Psoas muscle (tissue), 8 donors: ENCODE results near the gene APOA5. TPM values are rescaled to one million over a fixed set of nuclear protein-coding genes. Genes with fewer than 3 reads are reported as not detected.

Experiments
- ATAC-seq, 4 donors: fragments of 200-7000 bp; cut with Tn5 transposase; one replicate each; pipeline ENCODE4 v1.9.1; 2020; ENCODE audit warnings: moderate library complexity in 3 of 4, mild to moderate bottlenecking in 2 of 4
- DNase-seq, 2 donors: peaks; one replicate each; pipeline ENCODE4 v3.0.0-alpha.2; 2020
- H3K27ac ChIP-seq: fragments of 200-600 bp; one replicate; pipeline ENCODE4 v1.8.0; 2022
- H3K27me3 ChIP-seq, 3 donors: fragments of 200-600 bp in 1 of 3; one replicate each; pipeline versions ENCODE4 v1.6.1 to v1.8.0; 2013 to 2022; ENCODE audit warnings: low read length in 2 of 3, mild to moderate bottlenecking in 2 of 3, moderate library complexity in 1 of 3; ENCODE audit not compliant: insufficient read depth in 3 of 3
- H3K36me3 ChIP-seq, 2 donors: fragments of 200-600 bp in 1 of 2; one replicate each; pipeline versions ENCODE4 v1.6.1 to v1.8.0; 2013 to 2022; ENCODE audit warnings: low read depth in 1 of 2, mild to moderate bottlenecking in 1 of 2, moderate library complexity in 1 of 2; ENCODE audit not compliant: insufficient read depth in 1 of 2
- H3K4me1 ChIP-seq: fragments of 200-600 bp; one replicate; pipeline ENCODE4 v1.8.0; 2022
- H3K4me3 ChIP-seq: fragments of 200-600 bp; one replicate; pipeline ENCODE4 v1.8.0; 2022; ENCODE audit warnings: mild to moderate bottlenecking
- H3K9me3 ChIP-seq: fragments of 200-600 bp; one replicate; pipeline ENCODE4 v1.8.0; 2022
- WGBS, 3 donors: extraction: QIAGEN DNeasy Blood & Tissue Kit; methylation state at CpG; one replicate each; pipeline versions ENCODE4 v1.1.6 to v1.1.7; 2013; 5-methylcytosine and 5-hydroxymethylcytosine counted together
- intact Hi-C, 2 donors: fragments of 100-400 bp; cut with DNase I; formaldehyde crosslinking; loops; one replicate each; pipeline versions ENCODE4 v1.11.0 to v1.14.2; 2022
- polyA plus RNA-seq, 3 donors: library from polyadenylated mRNA; stranded (reverse); fragments of 200-250 nt; gene quantifications; one replicate each; pipeline ENCODE4 v1.2.3, GENCODE V29; 2013
- total RNA-seq, 4 donors: library from RNA; stranded (reverse); fragmentation: NEBNext Ultra II Directional in 2 of 4; extraction: Animal tissue kit (Norgen Biotek cat#: 25700) in 2 of 4; gene quantifications; one replicate each; pipeline versions ENCODE4 v1.2.1 to v1.2.4, GENCODE V29; 2021 to 2023
- TF ChIP-seq, protein P1 (sequence below): fragments of 200-600 bp; IDR thresholded peaks from one replicate; pipeline ENCODE4 v1.8.0; 2022; ENCODE audit warnings: antibody characterized with exemption
- donor health status: healthy with polysubstance abuse.
- donor health status: DM: no; HTN: no; CAD: no; lungs with moderate emphysema.
- donor health status: Bipolar disorder and iron deficiency.
- donor health status: healthy.
- donor health status: DM: yes; HTN: yes; CAD: no.
- donor health status: DM: no; HTN: no; CAD: no.
- donor health status: DM: no; HTN: no; CAD: no.
- donor health status: DM: yes; HTN: yes; CAD: no.

APOA5 gene
- total and polyA plus RNA-seq, 7 donors = 0.05 TPM; not detected in 6

DNA sequence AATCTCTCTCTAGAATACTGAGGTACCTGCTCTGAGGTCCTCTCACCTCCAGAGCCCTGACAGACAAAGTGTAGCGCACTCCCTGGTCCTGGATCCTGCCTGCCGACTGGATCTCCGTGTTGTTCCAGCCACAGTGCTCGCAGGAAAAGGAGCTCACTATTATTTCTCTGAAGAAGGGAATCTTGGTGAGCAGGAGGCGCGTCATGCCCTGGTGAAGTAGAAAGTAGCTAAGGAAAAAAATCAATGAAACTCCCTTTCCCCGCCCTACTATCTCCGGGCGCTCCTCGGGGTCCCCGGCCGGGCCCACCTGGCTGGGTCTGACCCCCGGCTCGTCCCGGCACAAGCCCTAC lies 4.3 kb downstream of the APOA5 start:
- TF ChIP-seq, protein P1, sequence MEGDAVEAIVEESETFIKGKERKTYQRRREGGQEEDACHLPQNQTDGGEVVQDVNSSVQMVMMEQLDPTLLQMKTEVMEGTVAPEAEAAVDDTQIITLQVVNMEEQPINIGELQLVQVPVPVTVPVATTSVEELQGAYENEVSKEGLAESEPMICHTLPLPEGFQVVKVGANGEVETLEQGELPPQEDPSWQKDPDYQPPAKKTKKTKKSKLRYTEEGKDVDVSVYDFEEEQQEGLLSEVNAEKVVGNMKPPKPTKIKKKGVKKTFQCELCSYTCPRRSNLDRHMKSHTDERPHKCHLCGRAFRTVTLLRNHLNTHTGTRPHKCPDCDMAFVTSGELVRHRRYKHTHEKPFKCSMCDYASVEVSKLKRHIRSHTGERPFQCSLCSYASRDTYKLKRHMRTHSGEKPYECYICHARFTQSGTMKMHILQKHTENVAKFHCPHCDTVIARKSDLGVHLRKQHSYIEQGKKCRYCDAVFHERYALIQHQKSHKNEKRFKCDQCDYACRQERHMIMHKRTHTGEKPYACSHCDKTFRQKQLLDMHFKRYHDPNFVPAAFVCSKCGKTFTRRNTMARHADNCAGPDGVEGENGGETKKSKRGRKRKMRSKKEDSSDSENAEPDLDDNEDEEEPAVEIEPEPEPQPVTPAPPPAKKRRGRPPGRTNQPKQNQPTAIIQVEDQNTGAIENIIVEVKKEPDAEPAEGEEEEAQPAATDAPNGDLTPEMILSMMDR = no peak
- H3K4me1 ChIP-seq = peaks cover 10% of the 10 kb centered on the region
- no peak for DNase-seq
- peak in 2 of 4 donors; percentile 2 for ATAC-seq
- no peaks in the 10 kb centered on the region for H3K9me3 ChIP-seq
- intact Hi-C loops = loop anchor here in 1 of 2 donors (5.0 kb wide), 1 partner anchor 440 kb away; no protein-coding TSS in a partner anchor
- peaks cover 19 to 45% of the 10 kb centered on the region in 2 donors for H3K36me3 ChIP-seq
- WGBS, 3 donors = 0 to 1% (median 1%) methylated on average over 15 of the region's 15 CpGs
- H3K27ac ChIP-seq = peak overlapping the region; percentile 87
- H3K4me3 ChIP-seq = peak overlapping the region; percentile 98
- no peaks in the 10 kb centered on the region for H3K27me3 ChIP-seq

DNA sequence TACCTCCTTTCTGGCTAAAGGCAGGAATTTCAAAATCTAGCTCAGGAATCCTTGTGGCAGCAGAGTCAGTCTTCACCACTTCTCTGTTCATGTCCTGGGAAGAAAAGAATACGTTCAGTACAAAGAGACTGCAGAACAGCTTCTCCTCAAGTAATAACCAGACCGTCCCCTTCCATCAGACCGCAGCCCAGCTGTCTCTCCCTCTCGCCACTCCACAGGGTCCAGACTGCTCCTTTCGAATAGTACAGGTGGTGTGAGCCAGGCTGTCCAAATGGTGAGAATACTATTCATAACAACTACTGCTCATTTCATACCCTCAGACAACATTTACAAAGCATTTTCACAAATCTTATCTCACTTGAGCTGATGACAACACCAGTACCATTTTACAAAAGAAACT lies 4.7 kb downstream of the APOA5 start:
- no peaks in the 10 kb centered on the region for H3K27me3 ChIP-seq
- WGBS, 3 donors = 46 to 49% (median 46%) methylated on average over 5 of the region's 5 CpGs
- no peaks in the 10 kb centered on the region for H3K9me3 ChIP-seq
- TF ChIP-seq, protein P1 = no peak
- DNase-seq (no peak), ATAC-seq (no peak)
- peaks cover 22 to 49% of the 10 kb centered on the region in 2 donors for H3K36me3 ChIP-seq
- H3K4me3 ChIP-seq = peak overlapping the region; percentile 98
- H3K4me1 ChIP-seq = peaks cover 10% of the 10 kb centered on the region
- intact Hi-C loops = loop anchor here in 1 of 2 donors (5.0 kb wide), 1 partner anchor 440 kb away; no protein-coding TSS in a partner anchor
- H3K27ac ChIP-seq = peak overlapping the region; percentile 87

DNA sequence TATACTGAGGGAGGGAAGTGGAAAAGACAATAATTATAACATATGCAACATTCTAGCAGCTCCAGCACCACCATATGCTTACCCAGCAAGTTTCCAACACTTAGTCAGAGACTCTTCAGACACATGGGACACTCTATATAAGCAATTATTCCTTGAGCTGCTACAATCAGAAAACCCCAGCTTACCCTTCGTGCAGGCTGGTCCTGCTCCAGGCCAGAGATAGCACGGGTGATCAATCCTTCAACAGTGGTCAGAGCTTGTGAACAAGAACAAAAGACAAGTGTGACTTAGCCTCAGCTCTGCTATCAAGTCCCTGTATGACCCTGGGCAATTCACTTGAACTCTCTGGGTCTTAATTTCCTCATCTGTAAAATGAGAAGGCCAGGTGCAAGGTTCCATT lies 5.4 kb downstream of the APOA5 start:
- H3K4me3 ChIP-seq = peak overlapping the region; percentile 98

DNA sequence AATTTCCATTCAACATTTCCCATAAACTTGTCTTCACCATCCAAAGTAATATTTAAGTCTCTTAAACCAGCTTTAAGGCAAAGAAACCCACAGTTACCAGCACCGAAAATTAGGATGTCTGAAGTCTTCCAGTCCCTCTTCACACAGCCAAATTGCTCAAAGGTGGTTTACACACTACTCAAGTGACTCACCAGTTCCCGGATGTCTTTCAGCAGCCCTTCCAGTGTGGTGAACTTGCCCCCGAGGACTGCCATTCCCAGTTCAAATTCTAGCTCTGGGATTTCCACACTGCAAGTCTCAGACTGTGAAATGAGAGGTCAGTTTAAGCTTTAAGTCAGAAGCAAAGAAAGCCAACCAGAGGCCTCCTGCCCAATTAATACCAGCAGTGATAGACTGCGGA lies 9.0 kb downstream of the APOA5 start:
- peaks cover 26 to 92% of the 10 kb centered on the region in 2 donors for H3K36me3 ChIP-seq
- WGBS, 3 donors = 91 to 93% (median 92%) methylated on average over 4 of the region's 4 CpGs
- H3K9me3 ChIP-seq = no peaks in the 10 kb centered on the region
- intact Hi-C loops = no loop called here
- H3K4me3 ChIP-seq = no peak overlapping the region
- H3K4me1 ChIP-seq = peaks cover 10% of the 10 kb centered on the region
- no peaks in the 10 kb centered on the region for H3K27me3 ChIP-seq
- DNase-seq = no peak
- H3K27ac ChIP-seq = no peak overlapping the region
- TF ChIP-seq, protein P1 = no peak
- peak in 1 of 4 donors; percentile 36 for ATAC-seq

More for the DNA sequence above, 5.4 kb downstream of the APOA5 start:
- peaks cover 23 to 56% of the 10 kb centered on the region in 2 donors for H3K36me3 ChIP-seq
- no peak for ATAC-seq
- H3K4me1 ChIP-seq = peaks cover 10% of the 10 kb centered on the region
- no peak overlapping the region for H3K27ac ChIP-seq
- TF ChIP-seq, protein P1 = no peak
- intact Hi-C loops = loop anchor here in 1 of 2 donors (5.0 kb wide), 1 partner anchor 441 kb away; no protein-coding TSS in a partner anchor
- H3K9me3 ChIP-seq = no peaks in the 10 kb centered on the region
- WGBS, 3 donors = 77 to 80% (median 79%) methylated on average over 2 of the region's 2 CpGs
- no peak for DNase-seq
- H3K27me3 ChIP-seq = no peaks in the 10 kb centered on the region

DNA sequence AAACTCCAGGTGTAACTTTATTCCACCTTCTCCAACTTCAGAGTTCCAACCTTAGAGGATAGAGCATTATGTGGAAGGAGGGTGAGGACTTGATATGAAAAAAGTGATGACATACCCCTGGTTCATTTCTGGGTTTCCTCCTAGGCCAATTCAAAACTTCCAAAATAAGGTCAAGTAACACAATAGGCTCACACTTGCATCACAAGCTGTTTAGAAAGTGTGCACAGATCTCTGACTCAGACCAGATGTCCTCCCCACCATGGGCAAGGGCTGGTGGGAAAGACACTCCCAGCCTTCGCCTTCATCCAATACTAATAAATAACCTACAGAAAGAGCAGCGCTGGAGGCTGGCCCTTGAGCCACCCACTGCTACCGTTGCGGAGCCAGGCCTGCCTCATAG lies 13.1 kb downstream of the APOA5 start:
- H3K9me3 ChIP-seq = no peaks in the 10 kb centered on the region
- DNase-seq (no peak), ATAC-seq (no peak)
- no peak overlapping the region for H3K4me3 ChIP-seq
- TF ChIP-seq, protein P1 = no peak
- no peak overlapping the region for H3K27ac ChIP-seq
- intact Hi-C loops = no loop called here
- peaks cover 3% of the 10 kb centered on the region for H3K4me1 ChIP-seq
- no peaks in the 10 kb centered on the region for H3K27me3 ChIP-seq
- H3K36me3 ChIP-seq = peaks cover 14 to 78% of the 10 kb centered on the region in 2 donors
- 96 to 97% (median 96%) methylated on average over 4 of the region's 4 CpGs for WGBS, 3 donors
